Neural progenitor cell (in vitro differentiated cells): Measurements from ENCODE around the gene ZNF793. TPM values are rescaled to one million over a fixed set of nuclear protein-coding genes. Genes with fewer than 3 reads are reported as not detected.

Experiments
- DNase-seq: peaks from one replicate; pipeline ENCODE4 v3.0.0-alpha.2; 2016; ENCODE audit warnings: low spot score
- H2AFZ ChIP-seq: fragments of 200-600 bp; sonication (generic); replicated peaks from 2 replicates; pipeline ENCODE4 v1.6.1; 2016; ENCODE audit warnings: antibody characterized with exemption
- H3F3A ChIP-seq: fragments of 200-600 bp; sonication (generic); 2 replicates; pipeline ENCODE4 v1.6.1; 2016; ENCODE audit warnings: antibody characterized with exemption, low read depth
- H3K27ac ChIP-seq: fragments of 200-600 bp; sonication (generic); 2 replicates; pipeline ENCODE4 v1.5.1; 2016; ENCODE audit warnings: mild to moderate bottlenecking
- H3K27me3 ChIP-seq: fragments of 200-600 bp; sonication (generic); 2 replicates; pipeline ENCODE4 v1.6.1; 2016; ENCODE audit warnings: mild to moderate bottlenecking, moderate library complexity
- H3K36me3 ChIP-seq: fragments of 200-600 bp; sonication (generic); 2 replicates; pipeline ENCODE4 v1.5.1; 2016
- H3K4me1 ChIP-seq: fragments of 200-600 bp; sonication (generic); 2 replicates; pipeline ENCODE4 v1.6.1; 2016; ENCODE audit warnings: mixed run types
- H3K4me2 ChIP-seq: fragments of 200-600 bp; sonication (generic); 2 replicates; pipeline ENCODE4 v1.6.1; 2016
- H3K4me3 ChIP-seq: fragments of 200-600 bp; sonication (generic); 2 replicates; pipeline ENCODE4 v1.5.1; 2016
- H3K79me2 ChIP-seq: fragments of 200-600 bp; sonication (generic); 2 replicates; pipeline ENCODE4 v1.6.1; 2016; ENCODE audit warnings: low read depth
- H3K9ac ChIP-seq: fragments of 200-600 bp; sonication (generic); 2 replicates; pipeline ENCODE4 v1.6.1; 2016
- H3K9me3 ChIP-seq: fragments of 200-600 bp; sonication (generic); 2 replicates; pipeline ENCODE4 v1.5.1; 2016; ENCODE audit warnings: low read depth
- H4K20me1 ChIP-seq: fragments of 200-600 bp; sonication (generic); 2 replicates; pipeline ENCODE4 v1.6.1; 2016; ENCODE audit warnings: low read depth
- H3K27ac Mint-ChIP-seq: 3 replicates; pipeline ENCODE4 v1.8.0; 2021; ENCODE audit warnings: mixed read lengths
- H3K27me3 Mint-ChIP-seq: 2 replicates; pipeline ENCODE4 v1.8.0; 2022; ENCODE audit warnings: low read depth, mild to moderate bottlenecking, inconsistent platforms, moderate library complexity, mixed read lengths; ENCODE audit not compliant: insufficient read depth
- H3K36me3 Mint-ChIP-seq: 3 replicates; pipeline ENCODE4 v1.8.0; 2021; ENCODE audit warnings: mixed read lengths
- H3K4me1 Mint-ChIP-seq: 3 replicates; pipeline ENCODE4 v1.8.0; 2021; ENCODE audit warnings: mixed read lengths
- H3K4me3 Mint-ChIP-seq: 3 replicates; pipeline ENCODE4 v1.8.0; 2021; ENCODE audit warnings: mild to moderate bottlenecking, moderate library complexity, mixed read lengths
- H3K9me3 Mint-ChIP-seq: 3 replicates; pipeline ENCODE4 v1.8.0; 2020; ENCODE audit warnings: mixed read lengths
- CTCF ChIP-seq: fragments of 200-600 bp; sonication (generic); IDR thresholded peaks from 2 replicates; pipeline ENCODE4 v1.5.1; 2017; ENCODE audit warnings: antibody characterized with exemption, mild to moderate bottlenecking
- EZH2 ChIP-seq: fragments of 200-600 bp; sonication (generic); IDR thresholded peaks from 2 replicates; pipeline ENCODE4 v1.6.1; 2017; ENCODE audit warnings: antibody characterized with exemption, mild to moderate bottlenecking, moderate library complexity
- EZH2phosphoT487 ChIP-seq: fragments of 200-600 bp; sonication (generic); IDR thresholded peaks from 2 replicates; pipeline ENCODE4 v1.6.1; 2017; ENCODE audit warnings: antibody characterized with exemption
- total RNA-seq: library from RNA; depleted of rRNA; stranded (reverse); fragments of >200 nt; gene quantifications from 2 replicates; pipeline ENCODE4 v1.2.3, GENCODE V29; 2015; ENCODE audit warnings: low replicate concordance

Gene ZNF793
- total RNA-seq: 13.5 and 17.3 TPM in 2 replicates

- Histone ChIP-seq H3K9me3 (no peaks in the 10 kb centered on the region), H3K9ac (peak within 1 kb of the TSS; percentile 75), H3K79me2 (peaks cover 14% of the 10 kb centered on the region), H3K4me3 (peak within 1 kb of the TSS; percentile 85), H3K4me1 (peaks cover 8% of the 10 kb centered on the region), H4K20me1 (no peaks in the 10 kb centered on the region), H3K4me2 (peak within 1 kb of the TSS; percentile 82), H3K36me3 (no peaks in the 10 kb centered on the region), H3K27ac (peak within 1 kb of the TSS; percentile 92), H3F3A (peaks cover 9% of the 10 kb centered on the region), H3K27me3 (no peaks in the 10 kb centered on the region), H2AFZ (peak within 1 kb of the TSS; percentile 99)
- Mint-ChIP-seq H3K36me3 (peaks cover 31% of the 10 kb centered on the region), H3K9me3 (peaks cover 35% of the 10 kb centered on the region), H3K4me3 (no peak within 1 kb of the TSS), H3K4me1 (no peaks in the 10 kb centered on the region), H3K27me3 (no peaks in the 10 kb centered on the region), H3K27ac (no peak within 1 kb of the TSS)
- DNase-seq: peak; percentile 90
- TF ChIP-seq EZH2phosphoT487 (no peak), EZH2 (no peak), CTCF (no peak)
Measured at GRCh38 chr19:37506387-37507166, at the start of gene ZNF793. TSS of gene ZNF793 (plus strand) at chr19:37506939. CDS start at chr19:37523440, 16,501 bp downstream.

- H3K9ac ChIP-seq: peak overlapping the region; percentile 74
- TF ChIP-seq EZH2phosphoT487: no peak
- TF ChIP-seq CTCF: no peak
- no peak for TF ChIP-seq EZH2
- no peaks in the 10 kb centered on the region for H4K20me1 ChIP-seq
- no peaks in the 10 kb centered on the region for H3K9me3 ChIP-seq
- H3K4me1 ChIP-seq: peaks cover 3% of the 10 kb centered on the region
- H3F3A ChIP-seq: peaks cover 2% of the 10 kb centered on the region
- DNase-seq: no peak
- peak overlapping the region; percentile 97 for H2AFZ ChIP-seq
- H3K27me3 ChIP-seq: no peaks in the 10 kb centered on the region
- H3K36me3 ChIP-seq: peaks cover 24% of the 10 kb centered on the region
- Mint-ChIP-seq H3K36me3 (peaks cover 29% of the 10 kb centered on the region), H3K4me1 (peaks cover 21% of the 10 kb centered on the region), H3K27ac (peak overlapping the region; percentile 79), H3K27me3 (peaks cover 4% of the 10 kb centered on the region), H3K4me3 (peak overlapping the region; percentile 98), H3K9me3 (peaks cover 37% of the 10 kb centered on the region)
- peaks cover 34% of the 10 kb centered on the region for H3K79me2 ChIP-seq
- no peak overlapping the region for H3K27ac ChIP-seq
- peak overlapping the region; percentile 90 for H3K4me2 ChIP-seq
- H3K4me3 ChIP-seq: peak overlapping the region; percentile 76
Measured at GRCh38 chr19:37466277-37466797, 40.4 kb upstream of the ZNF793 start.

GRCh38 chr19:37466798-37467607 lies 39.7 kb upstream of the ZNF793 start, which contains the start of gene ZNF569:
TSS of gene ZNF569 (minus strand) at chr19:37467444. CDS start at chr19:37444921, 22,523 bp downstream.
- H3K27ac ChIP-seq: no peak within 1 kb of the TSS

More at GRCh38 chr19:37466798-37467607, 39.7 kb upstream of the ZNF793 start, which contains the start of gene ZNF569:
- peaks cover 37% of the 10 kb centered on the region for H3K9me3 Mint-ChIP-seq
- Histone ChIP-seq H3K4me3 (peak within 1 kb of the TSS; percentile 93), H3K4me1 (peaks cover 3% of the 10 kb centered on the region), H3F3A (peaks cover 2% of the 10 kb centered on the region), H3K79me2 (peaks cover 34% of the 10 kb centered on the region), H3K4me2 (peak within 1 kb of the TSS; percentile 90), H3K27me3 (no peaks in the 10 kb centered on the region), H3K36me3 (peaks cover 24% of the 10 kb centered on the region), H2AFZ (peak within 1 kb of the TSS; percentile 97), H3K9ac (peak within 1 kb of the TSS; percentile 74), H4K20me1 (no peaks in the 10 kb centered on the region), H3K9me3 (no peaks in the 10 kb centered on the region)
- H3K27ac Mint-ChIP-seq: peak within 1 kb of the TSS; percentile 79
- DNase-seq: peak; percentile 93
- H3K4me1 Mint-ChIP-seq: peaks cover 21% of the 10 kb centered on the region
- peaks cover 4% of the 10 kb centered on the region for H3K27me3 Mint-ChIP-seq
- TF ChIP-seq EZH2phosphoT487 (no peak), CTCF (no peak), EZH2 (no peak)
- peak within 1 kb of the TSS; percentile 98 for H3K4me3 Mint-ChIP-seq
- H3K36me3 Mint-ChIP-seq: peaks cover 29% of the 10 kb centered on the region
